GM19099 (cell line): ENCODE data around the gene CLEC4G.

Experiments used
- POLR2A ChIP-seq: IDR thresholded peaks from 3 replicates; pipeline ENCODE4 v1.6.1; 2011; ENCODE audit warnings: low read depth; ENCODE audit not compliant: insufficient read length; ENCODE audit errors: extremely low read depth

Gene CLEC4G

DNA sequence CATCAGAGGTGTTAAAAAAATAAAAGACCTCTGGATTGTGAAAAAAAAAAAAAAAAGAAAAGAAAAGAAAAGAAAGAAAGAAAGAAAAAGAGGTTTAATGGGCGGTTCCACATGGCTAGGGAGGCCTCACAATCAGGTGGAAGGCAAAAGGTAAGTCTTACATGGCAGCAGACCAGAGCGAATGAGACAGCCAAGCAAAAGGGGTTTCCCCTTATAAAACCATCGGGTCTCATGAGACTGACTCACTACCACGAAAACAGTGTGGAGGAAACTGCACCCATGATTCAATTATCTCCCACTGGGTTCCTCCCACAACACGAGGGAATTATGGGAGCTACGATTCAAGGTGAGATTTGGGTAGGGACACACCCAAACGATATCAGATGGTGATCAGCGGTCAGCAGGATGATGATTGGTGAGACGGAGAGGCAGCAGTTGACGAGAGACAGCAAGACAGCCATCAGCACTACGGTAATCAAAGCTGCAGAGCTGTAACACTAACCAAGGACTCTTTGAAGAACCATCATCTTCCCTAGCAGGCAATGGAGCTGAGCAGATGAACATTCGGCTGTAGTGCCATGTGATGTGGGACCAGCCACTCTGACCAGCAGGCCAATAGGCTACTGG, 19.4 kb upstream of the CLEC4G start:
- no peak for TF ChIP-seq POLR2A

DNA sequence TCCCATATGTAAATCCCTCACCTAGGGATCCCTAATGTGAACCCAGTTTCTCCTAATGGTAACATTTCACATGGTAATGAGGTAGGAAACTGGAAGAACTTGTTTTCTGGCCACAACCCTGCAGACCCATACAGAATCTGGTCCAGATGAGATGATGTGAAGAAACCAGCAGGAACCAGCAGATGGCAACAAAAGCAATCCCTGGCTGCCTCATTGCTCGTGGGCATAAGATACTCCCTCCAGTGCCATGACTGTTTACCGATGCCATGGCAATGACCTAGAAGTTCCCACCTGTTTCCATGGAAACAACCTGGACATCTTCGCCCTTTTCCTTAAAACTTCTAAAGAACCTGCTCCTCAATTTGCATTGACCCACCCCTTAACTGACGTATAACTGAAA, 16.8 kb upstream of the CLEC4G start:
- TF ChIP-seq POLR2A, result no peak

DNA sequence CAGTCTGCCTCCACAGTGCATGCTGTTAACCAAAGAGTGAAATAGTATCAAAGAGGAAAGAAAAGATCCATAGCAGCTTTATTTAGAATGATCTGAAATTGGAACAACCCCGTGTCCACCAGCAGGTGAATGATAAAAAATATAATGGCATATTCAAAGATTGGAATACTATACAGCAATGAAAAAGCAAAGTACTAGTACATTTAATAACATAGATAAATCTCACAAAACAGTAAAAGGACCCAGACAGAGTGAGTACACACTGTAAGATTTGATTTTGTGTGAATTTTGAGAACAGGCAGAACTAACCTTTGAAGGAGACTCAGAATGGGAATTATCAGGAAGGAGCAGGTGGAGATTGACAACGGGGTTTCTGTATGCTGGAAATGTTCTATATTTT, 16.3 kb upstream of the CLEC4G start:
- no peak for TF ChIP-seq POLR2A

DNA sequence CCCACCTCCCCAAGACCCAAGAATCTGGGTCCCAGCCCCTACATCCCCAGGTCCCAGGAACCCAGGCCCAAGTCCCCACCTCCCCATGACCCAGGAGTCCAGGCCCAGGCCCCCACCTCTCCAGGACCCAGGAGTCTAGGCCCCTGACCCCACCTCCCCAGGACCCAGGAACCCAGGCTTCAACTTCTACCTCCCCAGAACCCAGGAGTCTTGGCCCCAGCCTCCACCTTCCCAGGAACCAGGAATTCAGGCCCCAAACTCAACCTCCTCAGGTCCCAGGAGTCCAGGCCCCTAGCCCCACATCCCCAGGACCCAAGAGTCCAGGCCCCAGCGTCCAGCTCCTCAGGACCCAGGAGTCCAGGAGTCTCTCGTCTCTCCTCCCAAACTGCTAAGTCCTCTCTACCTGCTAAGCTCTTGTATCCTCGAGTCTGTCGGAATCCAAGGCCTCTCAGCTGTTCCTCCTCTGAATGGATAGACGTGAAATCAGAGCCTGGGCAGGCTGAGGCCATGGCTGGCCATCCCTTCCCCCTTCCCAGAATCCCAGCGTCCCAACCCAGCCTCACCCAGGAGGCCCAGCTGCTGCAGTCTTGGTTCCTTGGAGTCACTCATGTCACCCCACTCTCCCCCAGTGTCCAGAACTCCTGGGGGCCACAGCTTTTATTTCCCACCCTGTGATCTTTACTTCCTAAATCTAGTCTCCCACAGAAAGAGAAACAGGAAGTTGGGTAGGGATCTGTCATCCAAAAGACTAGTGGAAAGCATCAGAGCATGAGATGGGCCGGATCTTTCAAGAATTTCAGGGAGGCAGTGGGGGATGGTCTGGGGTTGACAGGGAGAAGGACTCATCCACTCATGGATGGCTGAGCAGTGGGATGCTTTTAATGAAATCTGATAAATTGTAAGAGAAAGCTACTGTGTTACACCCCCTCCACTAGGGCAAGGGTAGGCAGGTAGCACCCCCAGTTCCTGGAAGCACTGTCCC, 15.3 kb upstream of the CLEC4G start, which contains the start of gene CD209:
Gene CD209 (minus strand): TSS at position 632 of the 982 bp plus-strand sequence. CDS start 23 bp downstream, at position 609.
- no peak for TF ChIP-seq POLR2A

DNA sequence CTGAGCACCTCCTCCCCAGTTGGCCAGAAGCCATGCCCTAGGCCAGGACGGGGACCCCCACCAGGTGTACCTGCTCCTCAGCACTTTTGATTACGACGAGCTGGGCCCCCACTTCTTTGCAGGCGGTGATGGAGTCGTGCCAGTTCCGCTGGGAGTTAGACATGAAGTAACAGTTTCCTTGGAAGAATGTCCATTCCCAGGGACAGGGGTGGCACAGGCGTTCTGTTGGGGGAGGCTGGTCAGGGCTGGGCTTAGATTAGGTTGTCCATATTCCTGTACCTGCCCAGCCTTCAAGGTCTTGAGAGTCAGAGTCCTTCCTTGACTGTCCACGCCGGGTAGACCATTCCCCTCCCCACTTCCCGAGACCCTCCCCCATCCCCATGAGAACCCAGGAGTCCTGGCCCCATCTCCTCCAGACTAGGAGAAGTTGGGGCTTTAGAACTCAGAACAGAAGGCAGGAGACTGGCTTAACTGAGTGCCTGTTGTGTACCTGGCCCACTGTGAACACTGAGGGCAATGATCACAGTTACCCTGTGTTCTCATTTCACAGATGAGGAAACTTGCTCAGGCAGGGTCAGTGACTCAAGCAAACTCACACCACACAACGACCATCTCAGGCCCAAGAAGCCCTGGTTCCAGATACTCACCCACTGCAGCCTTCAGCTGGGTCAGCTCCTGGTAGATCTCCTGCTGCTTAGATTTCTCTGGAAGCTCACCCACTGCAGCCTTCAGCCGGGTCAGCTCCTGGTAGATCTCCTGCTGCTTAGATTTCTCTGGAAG, 13.2 kb upstream of the CLEC4G start:
- TF ChIP-seq POLR2A, result no peak

DNA sequence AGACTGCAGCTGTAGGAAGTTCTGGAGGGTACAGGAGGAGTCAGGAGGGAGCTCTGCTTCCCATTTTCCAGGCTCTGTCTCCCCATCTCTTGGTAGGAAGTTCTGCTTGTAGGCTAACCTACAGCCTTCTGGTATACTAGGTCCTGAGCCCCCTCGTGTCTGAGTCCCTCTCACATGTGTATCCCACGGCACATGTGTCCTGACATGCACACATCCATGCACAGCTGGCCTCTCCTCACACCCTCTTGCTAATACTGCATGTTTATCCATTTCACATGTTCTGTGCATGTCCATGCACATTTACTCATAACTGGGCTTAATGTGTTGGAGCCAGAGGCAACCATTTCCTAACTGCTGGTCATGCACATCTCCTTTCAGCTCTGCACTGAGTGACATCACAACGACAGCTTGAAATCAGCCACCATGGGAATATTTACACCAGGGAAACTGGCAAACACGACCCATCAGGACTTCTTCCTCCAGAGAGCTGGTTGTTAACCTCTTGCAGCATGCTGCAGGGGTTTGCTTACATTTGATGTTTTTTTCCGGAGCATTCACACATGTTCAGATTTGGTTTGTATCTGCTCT, 12.4 kb upstream of the CLEC4G start:
- no peak for TF ChIP-seq POLR2A

DNA sequence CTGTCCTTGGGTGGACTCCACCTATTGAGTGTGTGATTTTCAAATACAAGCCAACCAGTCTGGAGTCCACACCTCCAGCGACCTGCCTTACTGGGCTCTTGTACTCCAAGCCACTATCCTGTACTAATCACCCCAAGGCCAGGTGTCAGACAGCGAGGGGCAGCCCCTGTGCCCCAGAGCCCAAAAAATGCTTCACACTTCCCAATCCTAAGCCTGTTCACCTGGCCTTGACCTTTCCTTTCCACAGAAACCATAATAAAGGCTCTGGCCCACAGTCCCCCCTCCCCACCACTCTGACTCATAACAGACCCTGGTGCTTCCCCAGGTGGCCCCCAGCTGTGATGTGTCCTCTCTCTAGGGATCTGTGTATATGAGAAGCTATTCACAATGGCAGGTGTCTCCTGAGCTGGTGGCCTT, 11.5 kb upstream of the CLEC4G start:
- TF ChIP-seq POLR2A, result no peak

DNA sequence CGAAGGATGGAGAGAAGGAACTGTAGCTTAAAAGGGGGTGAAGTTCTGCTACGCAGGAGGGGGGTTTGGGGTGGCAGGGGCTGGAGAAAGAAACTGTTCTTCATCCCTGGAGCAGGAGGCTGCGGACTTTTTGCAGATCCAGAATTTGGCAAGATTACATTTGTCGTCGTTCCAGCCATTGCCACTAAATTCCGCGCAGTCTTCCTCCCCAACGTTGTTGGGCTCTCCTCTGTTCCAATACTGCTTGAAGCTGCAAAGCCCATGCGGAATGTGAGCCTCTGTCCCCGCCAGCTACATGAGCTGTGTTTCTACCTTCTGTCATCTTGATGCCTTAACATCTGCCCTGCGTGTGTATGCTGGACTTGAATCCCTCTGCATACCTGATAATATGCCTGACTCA, 11.1 kb upstream of the CLEC4G start:
- no peak for TF ChIP-seq POLR2A

DNA sequence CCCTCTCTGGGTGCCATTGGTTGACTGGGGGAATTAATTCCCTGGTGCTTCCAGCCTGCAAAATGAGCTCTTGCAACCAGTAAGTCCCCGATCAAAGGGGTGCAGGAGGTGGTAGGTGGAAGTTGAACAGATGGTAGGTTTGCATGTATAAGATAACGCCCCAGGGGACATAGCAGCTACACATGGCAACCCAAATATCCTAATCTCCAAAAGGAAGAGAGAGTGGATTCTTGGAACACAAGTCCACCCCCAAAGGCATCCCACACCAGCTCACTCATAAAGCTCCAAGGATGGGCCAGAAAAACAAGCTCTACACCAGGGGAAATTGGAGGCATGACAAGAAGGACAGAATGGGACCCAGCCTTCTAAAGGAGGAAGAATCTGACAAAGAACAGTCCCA, 10.7 kb upstream of the CLEC4G start:
- TF ChIP-seq POLR2A, result no peak

DNA sequence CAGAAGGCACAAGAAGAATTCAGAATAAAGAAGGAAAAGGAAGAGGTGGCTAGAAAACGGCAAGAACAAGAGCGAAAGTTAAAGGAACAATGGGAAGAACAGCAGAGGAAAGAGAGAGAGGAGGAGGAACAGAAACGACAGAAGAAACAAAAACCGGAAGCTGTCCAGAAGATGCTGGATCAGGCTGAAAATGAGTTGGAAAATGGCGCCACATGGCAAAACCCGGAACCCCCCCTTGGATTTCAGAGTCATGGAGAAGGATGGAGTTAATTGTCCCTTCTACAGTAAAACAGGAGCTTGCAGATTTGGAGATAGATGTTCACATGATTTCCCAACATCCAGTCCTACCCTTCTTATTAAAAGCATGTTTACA, 8.8 kb upstream of the CLEC4G start:
- TF ChIP-seq POLR2A, result no peak

DNA sequence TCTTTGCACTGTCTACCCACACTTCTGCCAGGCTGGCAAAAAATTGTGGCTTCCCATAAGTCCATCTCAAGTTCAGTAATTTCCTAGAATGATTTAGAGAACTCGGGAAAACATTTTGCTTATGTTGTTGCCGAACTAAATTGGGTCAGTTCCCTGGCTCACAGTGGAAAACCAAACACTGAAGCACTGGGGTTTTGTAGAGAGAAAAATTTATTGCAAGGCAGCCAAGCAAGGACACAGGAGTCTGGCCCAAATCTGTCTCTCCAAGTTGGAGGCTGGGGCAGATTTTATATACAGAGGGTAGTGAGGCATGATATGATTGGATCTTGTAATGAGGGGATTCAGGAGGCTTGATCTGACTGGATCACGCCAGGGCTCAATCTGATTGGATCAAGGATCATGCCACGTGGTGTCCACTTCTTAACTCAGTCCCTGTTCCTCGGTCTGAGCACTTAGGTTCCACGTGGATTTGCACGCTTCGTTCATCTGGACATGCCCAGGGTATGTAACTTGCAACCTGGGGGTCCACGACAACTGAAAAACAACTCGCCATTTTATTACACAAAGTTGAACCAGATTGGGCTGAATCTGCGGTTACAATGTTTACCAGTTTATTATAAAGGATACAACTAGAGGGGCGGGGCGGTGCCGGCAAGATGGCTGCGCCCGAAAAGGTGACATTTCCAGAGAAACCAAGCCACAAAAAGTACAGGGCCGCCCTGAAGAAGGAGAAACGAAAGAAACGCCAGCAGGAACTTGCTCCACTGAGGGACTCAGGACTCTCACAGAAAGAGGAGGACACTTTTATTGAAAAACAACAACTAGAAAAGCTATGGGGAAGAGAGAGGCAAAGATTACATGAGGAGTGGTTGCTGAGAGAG, 8.1 kb upstream of the CLEC4G start:
- no peak for TF ChIP-seq POLR2A

DNA sequence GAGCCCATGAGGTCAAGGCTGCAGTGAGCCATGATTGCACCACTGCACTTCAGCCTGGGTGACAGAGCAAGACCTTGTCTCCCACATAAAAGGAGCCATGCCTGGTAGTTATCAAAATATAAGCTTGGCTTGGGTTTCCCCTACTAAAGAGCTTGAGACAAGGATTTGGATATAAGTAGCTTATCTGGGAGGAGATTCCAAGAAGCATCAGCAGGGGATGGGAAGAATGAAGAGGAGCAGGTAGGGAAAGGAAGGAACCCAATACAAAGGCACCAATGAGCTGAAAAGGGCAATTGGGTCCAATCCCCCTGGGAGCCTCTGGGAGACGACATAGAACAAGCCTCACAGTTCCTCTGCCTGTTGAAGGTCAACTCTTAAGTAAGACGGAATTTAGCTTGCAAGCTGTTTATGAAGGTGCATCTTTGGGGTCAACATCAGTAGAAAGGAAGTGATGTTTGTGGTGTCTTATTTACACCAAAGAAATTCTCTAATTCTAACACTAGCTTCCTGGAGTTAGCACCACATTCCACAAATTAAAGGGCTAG, 7.4 kb upstream of the CLEC4G start:
- no peak for TF ChIP-seq POLR2A

DNA sequence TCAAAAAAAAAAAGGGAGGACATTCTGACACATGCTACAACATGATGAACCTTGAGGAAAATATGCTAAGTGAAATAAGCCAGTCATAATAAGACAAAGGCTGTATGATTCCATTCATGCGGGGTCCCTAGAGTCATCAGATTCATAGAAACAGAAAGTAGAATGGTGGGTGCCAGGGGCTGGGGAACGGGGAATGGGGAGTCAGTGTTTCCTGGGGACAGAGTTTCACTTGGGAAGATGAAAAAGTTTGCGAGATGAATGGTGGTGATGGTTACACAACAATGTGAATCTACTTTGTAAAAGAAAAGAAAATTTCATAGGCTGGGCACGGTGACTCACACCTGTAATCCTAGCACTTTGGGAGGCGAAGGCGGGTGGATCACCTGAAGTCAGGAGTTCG, 6.1 kb upstream of the CLEC4G start:
- TF ChIP-seq POLR2A, result no peak

DNA sequence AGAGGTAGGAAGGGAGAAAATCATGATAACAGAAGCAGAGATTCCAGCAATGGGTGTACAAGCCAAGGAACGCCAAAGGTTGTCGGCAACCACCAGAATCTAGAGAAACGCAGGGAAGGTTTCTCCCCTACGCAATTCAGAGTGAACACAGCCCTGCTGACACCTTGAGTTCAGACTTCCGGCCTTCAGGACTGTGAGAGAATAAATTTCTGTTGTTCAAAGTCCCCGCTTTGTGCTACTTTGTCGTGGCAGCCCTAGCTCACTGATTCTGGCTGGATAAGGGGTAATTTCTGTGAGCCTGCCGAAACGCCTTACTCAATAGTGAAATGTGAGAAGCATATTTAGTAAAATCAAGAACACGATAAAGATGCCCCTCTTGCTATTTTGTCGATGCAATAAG, 5.3 kb upstream of the CLEC4G start:
- TF ChIP-seq POLR2A, result no peak
